HG02571 (cell line): ENCODE data around the gene CLEC2B.

Source experiments
- ATAC-seq: cut with Tn5 transposase; IDR thresholded peaks from one replicate; pipeline ENCODE4 v1.9.1; 2021; ENCODE audit warnings: mild to moderate bottlenecking, moderate library complexity; ENCODE audit not compliant: unreplicated experiment

Gene CLEC2B

GRCh38 chr12:9810671-9811070 is 58.5 kb downstream of the CLEC2B start:
- ATAC-seq = no peak

DNA sequence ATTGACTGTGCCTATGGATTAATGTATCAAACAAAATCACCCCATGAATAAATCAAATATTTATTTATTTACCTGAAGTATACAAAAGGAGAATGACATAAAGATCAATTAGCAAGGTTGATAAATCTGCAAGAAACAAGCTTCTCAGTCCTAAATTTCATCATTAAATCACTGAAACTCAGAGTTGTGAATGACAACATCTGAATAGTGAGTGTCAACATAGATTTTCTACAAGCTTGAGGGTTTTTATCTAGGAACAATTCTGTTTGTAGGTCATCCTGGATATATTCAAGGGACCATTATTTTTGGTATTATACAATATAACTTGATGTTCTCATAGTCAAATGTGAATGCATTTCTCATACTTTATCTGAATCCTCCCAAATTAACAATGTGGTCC is 59.3 kb downstream of the CLEC2B start:
- no peak for ATAC-seq

- ATAC-seq = no peak
Measured at GRCh38 chr12:9809338-9809737, 59.8 kb downstream of the CLEC2B start.

GRCh38 chr12:9808504-9808903 is 60.6 kb downstream of the CLEC2B start:
- no peak for ATAC-seq

- ATAC-seq = no peak
Measured at GRCh38 chr12:9806714-9807113, 62.4 kb downstream of the CLEC2B start.

GRCh38 chr12:9805883-9806282 is 63.3 kb downstream of the CLEC2B start:
- no peak for ATAC-seq
